ENCODE measurements around the gene ZFAND2B. TPM values are rescaled to one million over a fixed set of nuclear protein-coding genes. Genes with fewer than 3 reads are reported as not detected.

The ZFAND2B gene
- total RNA-seq, 3 donors from 2014 or later, result 43.6 to 52.0 (median 45.0) TPM

GRCh38 chr2:219175928-219176817, 30.4 kb upstream of the ZFAND2B start:
- H3K9me3 ChIP-seq, result no peaks in the 10 kb centered on the region
- H3K4me1 ChIP-seq, result peaks cover 0 to 19% of the 10 kb centered on the region in 2 donors
- intact Hi-C loops (cut with DNase I; ENCODE audit: low total_unique reads), result loop anchor here (10.0 kb wide), 1 partner anchor 509 kb away; no protein-coding TSS in a partner anchor
- peak overlapping the region; percentile 77 to 92 (median 90) for H3K4me3 ChIP-seq
- peak overlapping the region; percentile 97 to 99 for H3K27ac ChIP-seq
- no peaks in the 10 kb centered on the region for H3K36me3 ChIP-seq
- peak; percentile 35 to 58 for DNase-seq (ENCODE audit: low spot score in 2 of 2)
- H3K27me3 ChIP-seq, result no peaks in the 10 kb centered on the region
- TF ChIP-seq POLR2AphosphoS5 (IDR thresholded peaks at IDR 0.05) (no peak), POLR2A (IDR thresholded peaks at IDR 0.05) (no peak), CTCF (IDR thresholded peaks at IDR 0.05) (no peak)

- no peaks in the 10 kb centered on the region for H3K9me3 ChIP-seq
- intact Hi-C loops (cut with DNase I; ENCODE audit: low total_unique reads), result loop anchor here (10.0 kb wide), 1 partner anchor 508 kb away; no protein-coding TSS in a partner anchor
- peak within 1 kb of the TSS; percentile 77 to 92 (median 90) for H3K4me3 ChIP-seq
- H3K27ac ChIP-seq, result peak within 1 kb of the TSS; percentile 97 to 99
- peak; percentile 94 for TF ChIP-seq POLR2A (IDR thresholded peaks at IDR 0.05)
- no peak for TF ChIP-seq CTCF (IDR thresholded peaks at IDR 0.05)
- peak; percentile 93 to 96 (median 96) for TF ChIP-seq POLR2AphosphoS5 (IDR thresholded peaks at IDR 0.05)
- peak; percentile 81 to 84 for DNase-seq (ENCODE audit: low spot score in 2 of 2)
- no peaks in the 10 kb centered on the region for H3K27me3 ChIP-seq
- H3K4me1 ChIP-seq, result peaks cover 0 to 19% of the 10 kb centered on the region in 2 donors
- H3K36me3 ChIP-seq, result no peaks in the 10 kb centered on the region
Observed at GRCh38 chr2:219176818-219177551, 29.6 kb upstream of the ZFAND2B start, which contains the start of gene CNPPD1. Gene CNPPD1 (minus strand): TSS chr2:219176925. CDS start chr2:219176828, 97 bp downstream.

GRCh38 chr2:219177552-219178376, 28.8 kb upstream of the ZFAND2B start, which contains the start of gene RETREG2:
Gene RETREG2 (plus strand): TSS chr2:219178275. CDS start chr2:219178353, 78 bp downstream.
- Histone ChIP-seq H3K4me3 (peak within 1 kb of the TSS; percentile 77 to 92 (median 90)), H3K27me3 (no peaks in the 10 kb centered on the region), H3K27ac (peak within 1 kb of the TSS; percentile 97 to 99), H3K9me3 (no peaks in the 10 kb centered on the region), H3K36me3 (no peaks in the 10 kb centered on the region), H3K4me1 (peaks cover 0 to 19% of the 10 kb centered on the region in 2 donors)
- TF ChIP-seq CTCF (IDR thresholded peaks at IDR 0.05) (peak; percentile 17 to 42 (median 34)), POLR2A (IDR thresholded peaks at IDR 0.05) (peak; percentile 98), POLR2AphosphoS5 (IDR thresholded peaks at IDR 0.05) (peak; percentile 98 to 99 (median 99))
- peak; percentile 75 to 83 for DNase-seq (ENCODE audit: low spot score in 2 of 2)
- intact Hi-C loops (cut with DNase I; ENCODE audit: low total_unique reads), result loop anchor here (10.0 kb wide), 1 partner anchor 507 kb away; no protein-coding TSS in a partner anchor

- peak; percentile 51 to 62 for DNase-seq (ENCODE audit: low spot score in 2 of 2)
- H3K4me1 ChIP-seq, result peaks cover 0 to 19% of the 10 kb centered on the region in 2 donors
- no peaks in the 10 kb centered on the region for H3K27me3 ChIP-seq
- peak overlapping the region; percentile 77 to 92 (median 90) for H3K4me3 ChIP-seq
- peak overlapping the region; percentile 97 to 99 for H3K27ac ChIP-seq
- intact Hi-C loops (cut with DNase I; ENCODE audit: low total_unique reads), result loop anchor here (10.0 kb wide), 1 partner anchor 506 kb away; no protein-coding TSS in a partner anchor
- H3K36me3 ChIP-seq, result peaks cover 7% of the 10 kb centered on the region
- TF ChIP-seq CTCF (IDR thresholded peaks at IDR 0.05) (no peak), POLR2A (IDR thresholded peaks at IDR 0.05) (no peak), POLR2AphosphoS5 (IDR thresholded peaks at IDR 0.05) (no peak)
- no peaks in the 10 kb centered on the region for H3K9me3 ChIP-seq
Observed at GRCh38 chr2:219178377-219179175, 28.0 kb upstream of the ZFAND2B start.
